Motor neuron (in vitro differentiated cells): ENCODE measurements around the gene BAHCC1. TPM values are rescaled to one million over a fixed set of nuclear protein-coding genes. Genes with fewer than 3 reads are reported as not detected.

Experiments
- ATAC-seq, 8 experiments: fragments of 200-7000 bp; cut with Tn5 transposase; replicated peaks in 6 of 8; 2 replicates each; pipeline ENCODE4 v1.8.0; 2021; ENCODE audit warnings: mild to moderate bottlenecking in 8 of 8, moderate library complexity in 8 of 8
- H3K27ac ChIP-seq, 2 donors: fragments of 250-450 bp; sonication (Bioruptor Pico); 2 replicates each; pipeline ENCODE4 v1.9.0; 2021; ENCODE audit warnings: antibody characterized with exemption in 2 of 2, mild to moderate bottlenecking in 2 of 2, moderate library complexity in 1 of 2
- H3K4me1 ChIP-seq, 2 donors: fragments of 250-450 bp; sonication (Bioruptor Pico); replicated peaks in 1 of 2; 2 replicates each; pipeline ENCODE4 v1.6.1; 2021; ENCODE audit warnings: antibody characterized with exemption in 2 of 2, mild to moderate bottlenecking in 2 of 2, moderate library complexity in 1 of 2
- H3K4me3 ChIP-seq, 5 donors: fragments of 250-450 bp; sonication (Bioruptor Pico); 2 replicates each; pipeline ENCODE4 v1.9.0; 2021; ENCODE audit warnings: antibody characterized with exemption in 5 of 5, mild to moderate bottlenecking in 5 of 5, moderate library complexity in 4 of 5
- WGBS, 10 experiments: fragments of 450-650 bp; shearing (Covaris generic); methylation state at CpG; one replicate each; pipeline ENCODE4 v1.0.0; 2022; 5-methylcytosine and 5-hydroxymethylcytosine counted together
- in situ Hi-C, 9 experiments: fragments of 400-800 bp; cut with MboI; loops; one replicate each; pipeline ENCODE4 v1.15.0; 2021; ENCODE audit warnings: low sequenced_read_pairs in 9 of 9, low pct_unique_long_range_greater_than_20kb in 2 of 9; ENCODE audit not compliant: unreplicated experiment in 9 of 9
- total RNA-seq, 8 experiments: library from RNA; unstranded; fragments of 300-600 nt; gene quantifications; 2 replicates each; pipeline versions ENCODE4 v1.2.3 to v1.2.4, GENCODE V29; 2022

BAHCC1 gene
- total RNA-seq, 8 experiments from 2014 or later: 1.9 to 19.5 (median 10.4) TPM

- peak overlapping the region in 2 of 5 donors; percentile 54 to 57 for H3K4me3 ChIP-seq
- no peak for ATAC-seq
- 63 to 100% (median 86%) methylated on average over 1 to 10 of the region's 10 CpGs for WGBS, 10 experiments
- H3K27ac ChIP-seq: peak overlapping the region in 1 of 2 donors; percentile 86
- H3K4me1 ChIP-seq: peaks cover 61 to 69% of the 10 kb centered on the region in 2 donors
- in situ Hi-C loops: loop anchor here in 7 of 9 experiments (10.0 to 25.0 kb wide), 4 partner anchors 100 to 232 kb away; partner anchors contain the start of genes BAHCC1 (in 3 of the 7) and SLC38A10 (in 3 of the 7)
These were observed 91.8 kb downstream of the BAHCC1 start for GRCh38 chr17:81487089-81487486.

- Histone ChIP-seq H3K4me3 (peak overlapping the region; percentile 43 to 57 (median 53)), H3K4me1 (peaks cover 56 to 65% of the 10 kb centered on the region in 2 donors), H3K27ac (peak overlapping the region; percentile 66 to 86)
- 0 to 100% (median 67%) methylated on average over 1 to 5 of the region's 87 CpGs; no CpG with 5 or more reads in 5 of the 10 experiments for WGBS, 10 experiments
- ATAC-seq: peak; percentile 66 to 78 (median 73)
- in situ Hi-C loops: loop anchor here in 7 of 9 experiments (10.0 to 25.0 kb wide), 4 partner anchors 100 to 233 kb away; partner anchors contain the start of genes BAHCC1 (in 3 of the 7) and SLC38A10 (in 3 of the 7)
These were observed 92.4 kb downstream of the BAHCC1 start for GRCh38 chr17:81487487-81488275.

GRCh38 chr17:81488276-81488860 lies 93.1 kb downstream of the BAHCC1 start:
- WGBS, 10 experiments: 44% methylated on average over 6 of the region's 52 CpGs; no CpG with 5 or more reads in 9 of the 10 experiments
- peak in 3 of 8 experiments; percentile 4 to 30 (median 26) for ATAC-seq
- in situ Hi-C loops: loop anchor here in 7 of 9 experiments (10.0 to 25.0 kb wide), 4 partner anchors 101 to 234 kb away; partner anchors contain the start of genes BAHCC1 (in 3 of the 7) and SLC38A10 (in 3 of the 7)
- peak overlapping the region; percentile 43 to 57 (median 53) for H3K4me3 ChIP-seq
- peak overlapping the region; percentile 66 to 86 for H3K27ac ChIP-seq
- H3K4me1 ChIP-seq: peaks cover 49 to 58% of the 10 kb centered on the region in 2 donors

GRCh38 chr17:81489012-81489997 lies 94.0 kb downstream of the BAHCC1 start:
- H3K4me3 ChIP-seq: peak overlapping the region in 1 of 5 donors; percentile 57
- H3K27ac ChIP-seq: peak overlapping the region; percentile 80 to 87
- 13 to 80% (median 40%) methylated on average over 1 to 6 of the region's 27 CpGs; no CpG with 5 or more reads in 4 of the 10 experiments for WGBS, 10 experiments
- in situ Hi-C loops: loop anchor here in 7 of 9 experiments (10.0 to 25.0 kb wide), 4 partner anchors 102 to 235 kb away; partner anchors contain the start of genes BAHCC1 (in 3 of the 7) and SLC38A10 (in 3 of the 7)
- peaks cover 42 to 49% of the 10 kb centered on the region in 2 donors for H3K4me1 ChIP-seq
- peak in 4 of 8 experiments; percentile 7 to 44 (median 18) for ATAC-seq

GRCh38 chr17:81489998-81490992 lies 95.0 kb downstream of the BAHCC1 start:
- H3K27ac ChIP-seq: peak overlapping the region; percentile 80 to 87
- peak overlapping the region in 1 of 5 donors; percentile 16 for H3K4me3 ChIP-seq
- 20 to 80% (median 52%) methylated on average over 1 to 6 of the region's 14 CpGs; no CpG with 5 or more reads in 3 of the 10 experiments for WGBS, 10 experiments
- peak in 3 of 8 experiments; percentile 1 to 10 (median 7) for ATAC-seq
- in situ Hi-C loops: loop anchor here in 7 of 9 experiments (10.0 to 25.0 kb wide), 4 partner anchors 103 to 235 kb away; partner anchors contain the start of genes BAHCC1 (in 3 of the 7) and SLC38A10 (in 3 of the 7)
- peaks cover 44 to 53% of the 10 kb centered on the region in 2 donors for H3K4me1 ChIP-seq

GRCh38 chr17:81491181-81491581 lies 95.9 kb downstream of the BAHCC1 start:
- ATAC-seq: peak in 7 of 8 experiments; percentile 3 to 28 (median 12)
- in situ Hi-C loops: loop anchor here in 7 of 9 experiments (25.0 kb wide), 3 partner anchors 104 to 229 kb away; partner anchors contain the start of genes BAHCC1 (in 3 of the 7) and SLC38A10 (in 3 of the 7)
- 40 to 57% methylated on average over 1 to 2 of the region's 5 CpGs; no CpG with 5 or more reads in 8 of the 10 experiments for WGBS, 10 experiments
- Histone ChIP-seq H3K4me3 (no peak overlapping the region), H3K4me1 (peaks cover 43 to 51% of the 10 kb centered on the region in 2 donors), H3K27ac (peak overlapping the region in 1 of 2 donors; percentile 23)

GRCh38 chr17:81491761-81492160 lies 96.5 kb downstream of the BAHCC1 start:
- no peak overlapping the region for H3K4me3 ChIP-seq
- ATAC-seq: no peak
- peaks cover 39 to 48% of the 10 kb centered on the region in 2 donors for H3K4me1 ChIP-seq
- in situ Hi-C loops: loop anchor here in 7 of 9 experiments (25.0 kb wide), 3 partner anchors 104 to 229 kb away; partner anchors contain the start of genes BAHCC1 (in 3 of the 7) and SLC38A10 (in 3 of the 7)
- no peak overlapping the region for H3K27ac ChIP-seq
- 0% methylated on average over 1 of the region's 5 CpGs; no CpG with 5 or more reads in 9 of the 10 experiments for WGBS, 10 experiments

- H3K27ac ChIP-seq: no peak overlapping the region
- H3K4me1 ChIP-seq: peaks cover 39 to 45% of the 10 kb centered on the region in 2 donors
- 18 to 85% (median 54%) methylated on average over 4 to 18 of the region's 18 CpGs; no CpG with 5 or more reads in 2 of the 10 experiments for WGBS, 10 experiments
- no peak for ATAC-seq
- H3K4me3 ChIP-seq: no peak overlapping the region
- in situ Hi-C loops: loop anchor here in 7 of 9 experiments (25.0 kb wide), 3 partner anchors 105 to 230 kb away; partner anchors contain the start of genes BAHCC1 (in 3 of the 7) and SLC38A10 (in 3 of the 7)
These were observed 96.9 kb downstream of the BAHCC1 start for GRCh38 chr17:81492202-81492601.

- no peak overlapping the region for H3K4me3 ChIP-seq
- peaks cover 39 to 42% of the 10 kb centered on the region in 2 donors for H3K4me1 ChIP-seq
- H3K27ac ChIP-seq: no peak overlapping the region
- in situ Hi-C loops: loop anchor here in 7 of 9 experiments (25.0 kb wide), 3 partner anchors 105 to 230 kb away; partner anchors contain the start of genes BAHCC1 (in 3 of the 7) and SLC38A10 (in 3 of the 7)
- 59 to 95% (median 78%) methylated on average over 3 to 9 of the region's 9 CpGs; no CpG with 5 or more reads in 1 of the 10 experiments for WGBS, 10 experiments
- no peak for ATAC-seq
These were observed 97.4 kb downstream of the BAHCC1 start for GRCh38 chr17:81492706-81493105.
